Osteoblast (primary cell): ENCODE data around the gene WDR7. TPM values are rescaled to one million over a fixed set of nuclear protein-coding genes. Genes with fewer than 3 reads are reported as not detected.
A peak's percentile ranks its signal among the peaks of the same experiment; 100 is the strongest.

Experiments used
- DNase-seq: peaks from one replicate; pipeline ENCODE4 v3.0.0; 2011; ENCODE audit warnings: low spot score, mixed read lengths; ENCODE audit not compliant: insufficient read length; ENCODE audit errors: missing footprints
- H2AFZ ChIP-seq: 2 replicates; pipeline ENCODE4 v1.6.0; 2011; ENCODE audit warnings: mild to moderate bottlenecking, low read length
- H3K27ac ChIP-seq: 2 replicates; pipeline ENCODE4 v1.5.1; 2011; ENCODE audit warnings: mild to moderate bottlenecking, low read depth, low read length, moderate library complexity
- H3K27me3 ChIP-seq: 2 replicates; pipeline ENCODE4 v1.6.0; 2012; ENCODE audit warnings: mild to moderate bottlenecking, control low read depth, inconsistent platforms, low read length, moderate library complexity; ENCODE audit not compliant: insufficient read depth
- H3K36me3 ChIP-seq: 2 replicates; pipeline ENCODE4 v1.5.1; 2011; ENCODE audit warnings: mild to moderate bottlenecking, low read length, control low read depth, moderate library complexity; ENCODE audit not compliant: insufficient read depth
- H3K4me1 ChIP-seq: 2 replicates; pipeline ENCODE4 v1.5.1; 2011; ENCODE audit warnings: mild to moderate bottlenecking, low read length, control low read depth, moderate library complexity; ENCODE audit not compliant: insufficient read depth
- H3K4me2 ChIP-seq: 2 replicates; pipeline ENCODE4 v1.6.0; 2011; ENCODE audit warnings: mild to moderate bottlenecking, low read length; ENCODE audit not compliant: insufficient read depth
- H3K4me3 ChIP-seq: fragments of 200-600 bp; sonication (generic); 3 replicates; pipeline ENCODE4 v1.5.1; 2012; ENCODE audit warnings: mild to moderate bottlenecking, low read length, inconsistent platforms; ENCODE audit not compliant: insufficient read depth
- H3K79me2 ChIP-seq: 2 replicates; pipeline ENCODE4 v1.6.0; 2012; ENCODE audit warnings: mild to moderate bottlenecking, low read length, control low read depth, inconsistent platforms; ENCODE audit not compliant: insufficient read depth
- H3K9me3 ChIP-seq: 2 replicates; pipeline ENCODE4 v1.5.1; 2011; ENCODE audit warnings: low read depth, low read length, control low read depth
- H4K20me1 ChIP-seq: 2 replicates; pipeline ENCODE4 v1.6.0; 2012; ENCODE audit warnings: mild to moderate bottlenecking, low read length, control low read depth; ENCODE audit not compliant: insufficient read depth
- total RNA-seq: library from RNA; depleted of rRNA; stranded (reverse); fragments of >200 nt; gene quantifications from 2 replicates; pipeline ENCODE4 v1.2.3, GENCODE V29; 2012
- TF ChIP-seq, protein P1 (sequence below): IDR thresholded peaks from 2 replicates; pipeline ENCODE4 v1.5.1; 2011; ENCODE audit warnings: mild to moderate bottlenecking, low read depth, low read length, moderate library complexity; ENCODE audit errors: extremely low read depth

The WDR7 gene
- total RNA-seq, 1 donor = 23.2 TPM

DNA sequence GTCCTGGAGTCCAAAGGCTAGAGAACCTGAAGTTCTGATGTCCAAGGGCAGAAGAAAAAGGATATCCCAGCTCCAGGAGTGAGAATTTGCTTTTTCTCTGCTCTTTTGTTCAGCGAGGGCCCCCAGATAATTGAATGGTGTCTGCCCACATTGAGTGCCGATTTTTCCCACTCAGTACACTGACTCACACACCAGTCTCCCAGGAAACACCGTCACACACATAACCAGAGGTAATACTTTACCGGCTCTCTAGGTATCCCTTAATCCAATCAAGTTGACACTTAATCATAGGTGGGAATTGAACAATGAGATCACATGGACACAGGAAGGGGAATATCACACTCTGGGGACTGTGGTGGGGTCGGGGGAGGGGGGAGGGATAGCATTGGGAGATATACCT is 161.5 kb downstream of the WDR7 start:
- Histone ChIP-seq H3K4me1 (no peaks in the 10 kb centered on the region), H4K20me1 (no peaks in the 10 kb centered on the region), H3K9me3 (no peaks in the 10 kb centered on the region), H3K4me3 (no peak overlapping the region), H3K27ac (no peak overlapping the region), H3K4me2 (no peak overlapping the region), H3K79me2 (no peaks in the 10 kb centered on the region), H3K36me3 (no peaks in the 10 kb centered on the region), H2AFZ (no peak overlapping the region), H3K27me3 (no peaks in the 10 kb centered on the region)
- DNase-seq = no peak
- TF ChIP-seq, protein P1, sequence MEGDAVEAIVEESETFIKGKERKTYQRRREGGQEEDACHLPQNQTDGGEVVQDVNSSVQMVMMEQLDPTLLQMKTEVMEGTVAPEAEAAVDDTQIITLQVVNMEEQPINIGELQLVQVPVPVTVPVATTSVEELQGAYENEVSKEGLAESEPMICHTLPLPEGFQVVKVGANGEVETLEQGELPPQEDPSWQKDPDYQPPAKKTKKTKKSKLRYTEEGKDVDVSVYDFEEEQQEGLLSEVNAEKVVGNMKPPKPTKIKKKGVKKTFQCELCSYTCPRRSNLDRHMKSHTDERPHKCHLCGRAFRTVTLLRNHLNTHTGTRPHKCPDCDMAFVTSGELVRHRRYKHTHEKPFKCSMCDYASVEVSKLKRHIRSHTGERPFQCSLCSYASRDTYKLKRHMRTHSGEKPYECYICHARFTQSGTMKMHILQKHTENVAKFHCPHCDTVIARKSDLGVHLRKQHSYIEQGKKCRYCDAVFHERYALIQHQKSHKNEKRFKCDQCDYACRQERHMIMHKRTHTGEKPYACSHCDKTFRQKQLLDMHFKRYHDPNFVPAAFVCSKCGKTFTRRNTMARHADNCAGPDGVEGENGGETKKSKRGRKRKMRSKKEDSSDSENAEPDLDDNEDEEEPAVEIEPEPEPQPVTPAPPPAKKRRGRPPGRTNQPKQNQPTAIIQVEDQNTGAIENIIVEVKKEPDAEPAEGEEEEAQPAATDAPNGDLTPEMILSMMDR = no peak

DNA sequence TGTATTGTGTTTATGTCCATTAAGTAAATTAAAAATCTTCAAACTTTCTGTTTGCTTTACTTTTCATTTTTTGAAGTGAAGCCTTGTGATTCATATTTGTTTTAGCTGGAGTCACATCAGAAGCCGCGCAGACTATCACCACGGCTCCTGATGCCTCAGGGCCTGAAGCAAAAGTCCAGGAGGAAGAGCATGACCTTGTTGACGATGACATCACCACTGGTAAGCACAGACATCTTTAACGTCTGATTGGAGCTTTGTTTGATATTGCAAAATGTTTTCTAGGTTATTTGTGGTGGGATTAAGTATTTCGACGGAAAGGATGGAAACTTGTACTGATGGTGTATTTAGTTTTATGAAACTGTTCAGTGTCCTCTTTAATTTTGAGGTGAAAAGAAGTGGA is 164.8 kb downstream of the WDR7 start:
- Histone ChIP-seq H3K27ac (no peak overlapping the region), H3K79me2 (no peaks in the 10 kb centered on the region), H3K4me1 (no peaks in the 10 kb centered on the region), H3K9me3 (no peaks in the 10 kb centered on the region), H3K36me3 (no peaks in the 10 kb centered on the region), H3K27me3 (no peaks in the 10 kb centered on the region), H2AFZ (no peak overlapping the region), H3K4me3 (no peak overlapping the region), H4K20me1 (no peaks in the 10 kb centered on the region), H3K4me2 (no peak overlapping the region)
- TF ChIP-seq, protein P1 = no peak
- no peak for DNase-seq

DNA sequence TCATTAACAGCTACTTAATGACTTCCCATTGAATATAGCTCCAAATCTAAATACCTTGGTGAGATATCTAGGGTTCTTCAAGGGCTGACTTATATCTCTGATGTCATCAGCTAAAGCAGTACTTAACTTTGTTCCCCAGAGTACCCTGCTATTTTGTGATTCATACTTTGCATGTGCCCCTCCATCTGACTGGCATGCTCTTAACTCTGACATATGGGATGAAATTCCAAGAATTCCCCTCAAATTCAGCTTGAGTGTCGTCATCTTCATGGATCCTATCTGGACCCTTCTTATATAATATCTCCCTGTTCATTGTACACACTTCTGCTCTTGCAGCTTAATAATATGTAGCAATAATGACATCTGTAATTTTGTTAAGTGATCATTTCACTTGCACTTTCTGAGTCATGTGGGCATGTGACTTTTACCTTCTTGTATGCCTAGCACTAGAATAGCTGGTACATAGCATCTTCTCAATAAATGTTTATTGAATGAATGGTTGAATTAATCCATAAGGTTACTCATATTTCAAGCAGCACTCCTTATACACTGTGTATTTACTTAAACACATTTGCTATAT is 172.9 kb downstream of the WDR7 start:
- Histone ChIP-seq H3K36me3 (no peaks in the 10 kb centered on the region), H3K4me2 (no peak overlapping the region), H3K27ac (no peak overlapping the region), H3K27me3 (no peaks in the 10 kb centered on the region), H3K4me1 (peaks cover 5% of the 10 kb centered on the region), H3K79me2 (no peaks in the 10 kb centered on the region), H4K20me1 (no peaks in the 10 kb centered on the region), H3K9me3 (no peaks in the 10 kb centered on the region), H3K4me3 (no peak overlapping the region), H2AFZ (no peak overlapping the region)
- peak; percentile 66 for DNase-seq
- TF ChIP-seq, protein P1 = no peak

DNA sequence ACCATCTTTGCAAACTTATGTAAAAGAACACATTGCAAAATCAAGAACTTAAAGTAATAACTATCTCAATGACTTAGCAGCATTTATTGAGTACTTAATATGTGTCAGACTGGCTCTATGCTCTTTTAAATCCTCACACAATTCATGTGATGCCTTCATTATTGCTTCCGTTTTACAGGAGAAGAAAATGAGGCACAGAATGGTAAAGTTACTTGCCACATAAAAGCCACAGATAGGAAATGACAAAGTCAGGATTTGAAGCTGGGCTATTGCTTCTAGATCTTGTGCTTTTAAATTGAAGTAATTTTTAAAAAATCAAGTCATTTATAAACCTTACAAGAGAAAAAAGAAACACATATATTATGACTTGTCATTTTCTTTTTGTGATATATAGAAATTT is 174.2 kb downstream of the WDR7 start:
- Histone ChIP-seq H3K4me2 (no peak overlapping the region), H4K20me1 (no peaks in the 10 kb centered on the region), H3K4me1 (peaks cover 5% of the 10 kb centered on the region), H3K4me3 (no peak overlapping the region), H3K79me2 (no peaks in the 10 kb centered on the region), H2AFZ (no peak overlapping the region), H3K9me3 (no peaks in the 10 kb centered on the region), H3K27ac (no peak overlapping the region), H3K27me3 (no peaks in the 10 kb centered on the region), H3K36me3 (no peaks in the 10 kb centered on the region)
- no peak for DNase-seq
- TF ChIP-seq, protein P1 = no peak
